ENCODE measurements around the gene NUMBL. TPM values are rescaled to one million over a fixed set of nuclear protein-coding genes. Genes with fewer than 3 reads are reported as not detected.

NUMBL gene
- total RNA-seq, 1 donor from 2014 or later, result 32.0 TPM

DNA sequence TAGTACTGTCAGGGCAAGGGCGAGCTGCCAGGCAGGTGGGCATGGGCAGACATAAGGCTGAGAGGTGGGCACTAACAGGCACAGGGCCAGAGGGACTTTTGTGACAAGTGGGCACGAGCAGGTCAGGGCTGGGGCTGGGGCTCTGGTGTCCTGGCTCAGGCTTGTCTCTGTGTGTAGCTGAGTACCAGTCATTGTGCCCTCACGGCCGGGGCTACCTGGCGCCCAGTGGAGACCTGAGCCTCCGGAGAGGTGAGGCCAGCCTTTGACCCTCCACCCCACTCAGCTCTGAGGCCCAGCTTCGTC lies 67.7 kb downstream of the NUMBL start:
- no peak for DNase-seq (ENCODE audit: low read depth)
- no peak overlapping the region for H3K4me3 ChIP-seq (ENCODE audit: low read depth, low read length)
- TF ChIP-seq, protein P1, sequence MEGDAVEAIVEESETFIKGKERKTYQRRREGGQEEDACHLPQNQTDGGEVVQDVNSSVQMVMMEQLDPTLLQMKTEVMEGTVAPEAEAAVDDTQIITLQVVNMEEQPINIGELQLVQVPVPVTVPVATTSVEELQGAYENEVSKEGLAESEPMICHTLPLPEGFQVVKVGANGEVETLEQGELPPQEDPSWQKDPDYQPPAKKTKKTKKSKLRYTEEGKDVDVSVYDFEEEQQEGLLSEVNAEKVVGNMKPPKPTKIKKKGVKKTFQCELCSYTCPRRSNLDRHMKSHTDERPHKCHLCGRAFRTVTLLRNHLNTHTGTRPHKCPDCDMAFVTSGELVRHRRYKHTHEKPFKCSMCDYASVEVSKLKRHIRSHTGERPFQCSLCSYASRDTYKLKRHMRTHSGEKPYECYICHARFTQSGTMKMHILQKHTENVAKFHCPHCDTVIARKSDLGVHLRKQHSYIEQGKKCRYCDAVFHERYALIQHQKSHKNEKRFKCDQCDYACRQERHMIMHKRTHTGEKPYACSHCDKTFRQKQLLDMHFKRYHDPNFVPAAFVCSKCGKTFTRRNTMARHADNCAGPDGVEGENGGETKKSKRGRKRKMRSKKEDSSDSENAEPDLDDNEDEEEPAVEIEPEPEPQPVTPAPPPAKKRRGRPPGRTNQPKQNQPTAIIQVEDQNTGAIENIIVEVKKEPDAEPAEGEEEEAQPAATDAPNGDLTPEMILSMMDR (conservative IDR thresholded peaks at IDR 0.05; ENCODE audit: low read depth, low read length), result no peak

DNA sequence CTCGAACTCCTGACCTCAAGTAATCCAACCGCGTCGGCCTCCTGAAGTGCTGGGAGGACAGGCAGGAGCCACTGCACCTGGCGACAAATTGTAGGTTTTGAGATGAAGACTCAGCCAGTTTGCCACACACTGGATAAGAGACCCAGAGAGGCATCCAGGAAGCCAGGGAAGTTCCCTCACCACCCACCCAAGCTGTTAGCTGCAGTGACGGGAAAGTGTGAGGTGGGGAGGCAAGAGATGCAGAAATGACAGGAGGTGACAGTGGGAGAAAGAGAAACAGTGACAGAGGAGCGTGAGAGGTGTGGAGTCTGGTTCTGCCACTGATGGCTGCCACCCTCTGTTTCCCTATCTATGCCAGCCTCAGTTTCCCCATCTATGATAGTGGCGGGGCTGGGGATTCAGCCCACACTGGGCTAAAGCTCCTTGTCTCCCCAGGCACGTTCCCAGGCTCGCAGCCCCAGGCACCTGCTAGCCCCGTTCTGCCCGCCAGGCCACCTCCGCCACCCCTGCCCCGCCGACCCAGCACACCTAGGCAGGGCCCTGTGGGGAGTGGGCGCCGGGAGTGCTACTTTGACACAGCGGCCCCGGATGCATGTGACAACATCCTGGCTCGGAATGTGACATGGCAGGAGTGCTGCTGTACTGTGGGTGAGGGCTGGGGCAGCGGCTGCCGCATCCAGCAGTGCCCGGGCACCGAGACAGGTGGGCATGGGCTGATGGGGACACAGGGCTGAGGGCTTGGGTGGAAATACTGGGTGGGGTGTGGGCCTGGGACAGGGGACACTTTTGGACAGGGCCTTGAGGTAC lies 68.3 kb downstream of the NUMBL start:
- TF ChIP-seq, protein P1 (conservative IDR thresholded peaks at IDR 0.05; ENCODE audit: low read depth, low read length), result no peak
- H3K4me3 ChIP-seq (ENCODE audit: low read depth, low read length), result no peak overlapping the region
- no peak for DNase-seq (ENCODE audit: low read depth)

DNA sequence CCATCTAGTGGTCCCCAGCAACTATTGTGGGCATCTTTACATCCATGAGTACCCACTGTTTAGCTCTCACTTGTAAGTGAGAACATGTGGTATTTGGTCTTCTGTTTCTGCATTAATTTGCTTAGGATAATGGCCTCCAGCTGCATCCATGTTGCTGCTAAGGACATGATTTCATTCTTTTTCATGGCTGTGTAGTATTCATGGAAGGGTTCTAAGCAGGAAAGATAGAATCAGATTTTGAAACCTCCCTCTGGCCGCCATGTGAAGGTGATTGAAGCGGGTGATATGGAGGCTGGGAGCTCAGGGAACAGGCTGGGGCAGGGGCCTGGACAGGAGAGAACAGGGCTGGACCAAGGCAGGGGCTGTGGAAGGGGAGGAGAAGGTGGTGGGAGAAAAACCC lies 69.2 kb downstream of the NUMBL start:
- DNase-seq (ENCODE audit: low read depth), result no peak
- TF ChIP-seq, protein P1 (conservative IDR thresholded peaks at IDR 0.05; ENCODE audit: low read depth, low read length), result no peak
- no peak overlapping the region for H3K4me3 ChIP-seq (ENCODE audit: low read depth, low read length)

DNA sequence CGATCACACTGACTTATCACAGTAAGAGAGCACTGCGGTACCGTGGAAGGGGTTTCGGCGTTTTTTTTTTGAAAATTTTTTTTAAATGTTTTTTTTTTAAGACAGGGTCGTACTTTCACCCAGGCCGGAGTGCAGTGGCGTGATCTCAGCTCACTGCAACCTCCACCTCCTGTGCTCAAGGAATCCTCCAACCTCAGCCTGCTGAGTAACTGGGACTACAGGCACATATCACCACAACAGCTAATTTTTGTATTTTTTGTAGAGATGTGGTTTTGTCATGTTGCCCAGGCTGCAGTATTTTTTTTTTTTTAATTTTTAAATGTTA lies 70.3 kb downstream of the NUMBL start:
- no peak for DNase-seq (ENCODE audit: low read depth)
- TF ChIP-seq, protein P1 (conservative IDR thresholded peaks at IDR 0.05; ENCODE audit: low read depth, low read length), result no peak
- no peak overlapping the region for H3K4me3 ChIP-seq (ENCODE audit: low read depth, low read length)

DNA sequence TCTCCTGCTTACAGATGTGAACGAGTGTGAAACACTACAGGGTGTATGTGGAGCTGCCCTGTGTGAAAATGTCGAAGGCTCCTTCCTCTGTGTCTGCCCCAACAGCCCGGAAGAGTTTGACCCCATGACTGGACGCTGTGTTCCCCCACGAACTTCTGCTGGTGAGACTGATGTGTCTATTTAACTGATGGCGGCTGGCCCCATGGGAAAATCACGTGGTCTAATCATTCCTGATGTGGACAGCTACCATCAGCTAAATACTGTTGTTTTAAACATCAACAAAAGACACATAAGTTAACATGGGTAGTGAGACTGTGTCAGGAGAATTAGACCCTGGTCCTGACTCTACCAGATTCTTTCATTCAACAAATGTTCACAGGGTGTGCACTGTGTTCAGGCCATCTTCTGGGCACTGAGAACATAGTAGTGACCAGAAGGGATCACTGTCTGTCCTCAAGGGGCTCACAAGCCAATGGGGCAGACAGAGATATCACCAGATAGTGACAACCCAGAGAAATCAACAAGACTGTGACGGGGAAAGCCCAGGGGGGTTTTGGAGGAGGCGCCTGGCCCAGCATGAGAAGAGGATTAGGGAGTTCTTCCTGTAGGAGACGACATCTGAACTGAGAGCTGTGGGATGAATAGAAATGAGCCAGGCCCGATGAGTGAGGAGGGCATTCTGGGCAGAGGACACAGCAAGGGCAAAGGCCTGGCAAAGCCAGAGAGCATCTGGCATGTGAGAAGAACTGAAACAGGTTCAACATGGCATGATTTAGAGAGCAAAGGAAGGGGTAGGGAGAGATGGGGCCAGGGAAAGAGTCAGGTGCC lies 70.9 kb downstream of the NUMBL start:
- no peak overlapping the region for H3K4me3 ChIP-seq (ENCODE audit: low read depth, low read length)
- TF ChIP-seq, protein P1 (conservative IDR thresholded peaks at IDR 0.05; ENCODE audit: low read depth, low read length), result no peak
- no peak for DNase-seq (ENCODE audit: low read depth)

DNA sequence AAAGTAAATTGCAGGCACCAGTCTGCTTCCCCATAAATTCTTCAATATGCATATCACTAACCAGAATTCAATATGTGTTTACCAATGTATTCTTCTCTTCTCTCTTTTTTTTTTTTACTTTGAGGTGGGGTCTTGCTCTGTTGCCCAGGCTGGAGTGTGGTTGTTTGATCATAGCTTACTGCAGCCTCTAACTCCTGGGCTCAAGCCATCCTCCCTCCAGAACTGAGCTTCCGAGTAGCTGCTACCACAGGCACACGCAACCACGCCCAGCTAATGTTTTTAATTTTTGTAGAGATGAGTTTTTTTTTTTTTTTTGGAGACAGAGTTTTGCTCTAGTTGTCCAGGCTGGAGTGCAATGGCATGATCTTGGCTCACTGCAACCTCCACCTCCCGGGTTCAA lies 72.5 kb downstream of the NUMBL start:
- H3K4me3 ChIP-seq (ENCODE audit: low read depth, low read length), result no peak overlapping the region
- DNase-seq (ENCODE audit: low read depth), result no peak
- TF ChIP-seq, protein P1 (conservative IDR thresholded peaks at IDR 0.05; ENCODE audit: low read depth, low read length), result no peak
